ENCODE measurements around the gene MYO18A.

Gene MYO18A

DNA sequence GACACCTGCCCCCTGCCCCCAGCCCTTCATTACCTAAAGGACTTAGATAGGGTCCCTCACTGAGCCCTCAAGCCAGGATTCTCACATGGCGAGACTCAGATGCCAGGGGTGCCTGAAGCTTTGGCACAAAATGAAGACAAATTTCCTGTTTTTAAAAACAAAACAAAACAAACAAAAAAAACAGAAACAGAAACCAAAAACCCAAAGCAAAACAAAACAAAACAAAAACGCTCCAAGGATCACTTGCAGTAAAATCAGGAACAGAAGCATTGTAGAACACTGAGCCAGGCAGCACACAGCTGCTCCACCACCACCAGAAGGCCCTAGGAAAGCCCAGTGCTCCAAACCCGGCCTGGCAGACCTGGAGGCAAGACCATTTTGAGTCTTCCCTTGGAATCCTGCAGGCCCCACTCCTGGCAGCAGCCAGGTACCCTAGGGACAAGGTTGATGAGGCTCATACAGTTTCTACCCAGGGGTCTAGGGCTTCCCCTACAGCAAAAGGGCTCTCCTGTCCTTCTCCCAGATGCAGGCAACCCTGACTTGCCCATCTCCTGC is 20.8 kb downstream of the MYO18A start:
- Histone ChIP-seq H3K27me3 (ENCODE audit: insufficient read depth, low read length, poor library complexity) (no peaks in the 10 kb centered on the region), H2AFZ (ENCODE audit: low read depth, low read length) (no peak overlapping the region), H3K4me2 (ENCODE audit: insufficient read depth, low read length) (no peak overlapping the region), H3K9me3 (ENCODE audit: insufficient read depth, low read length, severe bottlenecking) (no peaks in the 10 kb centered on the region), H3K4me1 (ENCODE audit: insufficient read depth, low read length) (peaks cover 16% of the 10 kb centered on the region), H3K79me2 (ENCODE audit: insufficient read depth, low read length) (no peaks in the 10 kb centered on the region), H3K27ac (ENCODE audit: low read length) (0 out of 2 replicates have a peak overlapping the region, but pooled peaks have one; percentile 35), H3K4me3 (ENCODE audit: low read depth in 1 of 2, low read length in 2 of 2) (no peak overlapping the region), H3K36me3 (ENCODE audit: insufficient read depth, low read length) (no peaks in the 10 kb centered on the region), H3K9ac (ENCODE audit: low read depth, low read length) (no peak overlapping the region), H4K20me1 (ENCODE audit: insufficient read depth, low read length) (no peaks in the 10 kb centered on the region)
- DNase-seq (no peak), ATAC-seq (ENCODE audit: insufficient read depth, low read depth) (no peak)
- no peak for TF ChIP-seq EZH2 (IDR thresholded peaks at IDR 0.05; ENCODE audit: borderline replicate concordance, low read depth, low read length, severe bottlenecking)
- TF ChIP-seq, protein P1, sequence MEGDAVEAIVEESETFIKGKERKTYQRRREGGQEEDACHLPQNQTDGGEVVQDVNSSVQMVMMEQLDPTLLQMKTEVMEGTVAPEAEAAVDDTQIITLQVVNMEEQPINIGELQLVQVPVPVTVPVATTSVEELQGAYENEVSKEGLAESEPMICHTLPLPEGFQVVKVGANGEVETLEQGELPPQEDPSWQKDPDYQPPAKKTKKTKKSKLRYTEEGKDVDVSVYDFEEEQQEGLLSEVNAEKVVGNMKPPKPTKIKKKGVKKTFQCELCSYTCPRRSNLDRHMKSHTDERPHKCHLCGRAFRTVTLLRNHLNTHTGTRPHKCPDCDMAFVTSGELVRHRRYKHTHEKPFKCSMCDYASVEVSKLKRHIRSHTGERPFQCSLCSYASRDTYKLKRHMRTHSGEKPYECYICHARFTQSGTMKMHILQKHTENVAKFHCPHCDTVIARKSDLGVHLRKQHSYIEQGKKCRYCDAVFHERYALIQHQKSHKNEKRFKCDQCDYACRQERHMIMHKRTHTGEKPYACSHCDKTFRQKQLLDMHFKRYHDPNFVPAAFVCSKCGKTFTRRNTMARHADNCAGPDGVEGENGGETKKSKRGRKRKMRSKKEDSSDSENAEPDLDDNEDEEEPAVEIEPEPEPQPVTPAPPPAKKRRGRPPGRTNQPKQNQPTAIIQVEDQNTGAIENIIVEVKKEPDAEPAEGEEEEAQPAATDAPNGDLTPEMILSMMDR (IDR thresholded peaks at IDR 0.05; ENCODE audit: borderline replicate concordance, extremely low read depth, low read length, poor library complexity, severe bottlenecking): no peak

- H3K4me3 ChIP-seq (ENCODE audit: low read depth in 1 of 2, low read length in 2 of 2): no peak overlapping the region
- 0 out of 2 replicates have a peak overlapping the region, but pooled peaks have one; percentile 35 for H3K27ac ChIP-seq (ENCODE audit: low read length)
These were observed 21.5 kb downstream of the MYO18A start for GRCh38 chr17:29158488-29159275.

DNA sequence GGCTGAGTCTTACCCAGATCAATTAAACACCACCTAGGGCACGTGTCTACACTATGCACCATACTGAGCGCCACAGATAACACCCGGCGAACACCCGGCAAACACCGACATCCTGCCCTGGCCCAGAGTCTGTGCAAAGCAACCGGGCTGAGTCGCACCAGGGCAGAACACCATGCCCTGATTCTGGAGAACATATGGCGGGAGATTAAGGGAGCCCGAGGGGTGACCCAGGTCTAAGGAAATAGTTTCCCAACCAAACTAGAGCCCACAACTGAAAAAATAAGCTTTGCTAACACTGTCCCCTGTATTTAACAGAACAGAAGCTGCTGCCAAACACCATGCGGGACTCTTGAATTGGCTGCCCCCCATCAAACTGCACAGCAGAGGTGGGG is 22.1 kb downstream of the MYO18A start:
- no peaks in the 10 kb centered on the region for H3K79me2 ChIP-seq (ENCODE audit: insufficient read depth, low read length)
- no peak overlapping the region for H3K4me3 ChIP-seq (ENCODE audit: low read depth in 1 of 2, low read length in 2 of 2)
- H2AFZ ChIP-seq (ENCODE audit: low read depth, low read length): no peak overlapping the region
- H3K9ac ChIP-seq (ENCODE audit: low read depth, low read length): no peak overlapping the region
- H3K27me3 ChIP-seq (ENCODE audit: insufficient read depth, low read length, poor library complexity): no peaks in the 10 kb centered on the region
- no peak overlapping the region for H3K27ac ChIP-seq (ENCODE audit: low read length)
- no peaks in the 10 kb centered on the region for H3K9me3 ChIP-seq (ENCODE audit: insufficient read depth, low read length, severe bottlenecking)
- no peak for DNase-seq
- H3K4me2 ChIP-seq (ENCODE audit: insufficient read depth, low read length): no peak overlapping the region
- TF ChIP-seq EZH2 (IDR thresholded peaks at IDR 0.05; ENCODE audit: borderline replicate concordance, low read depth, low read length, severe bottlenecking): no peak
- TF ChIP-seq, protein P1 (IDR thresholded peaks at IDR 0.05; ENCODE audit: borderline replicate concordance, extremely low read depth, low read length, poor library complexity, severe bottlenecking): no peak
- H4K20me1 ChIP-seq (ENCODE audit: insufficient read depth, low read length): no peaks in the 10 kb centered on the region
- no peak for ATAC-seq (ENCODE audit: insufficient read depth, low read depth)
- no peaks in the 10 kb centered on the region for H3K36me3 ChIP-seq (ENCODE audit: insufficient read depth, low read length)
- H3K4me1 ChIP-seq (ENCODE audit: insufficient read depth, low read length): peaks cover 22% of the 10 kb centered on the region

More at GRCh38 chr17:29158488-29159275, 21.5 kb downstream of the MYO18A start:
- TF ChIP-seq, protein P1 (IDR thresholded peaks at IDR 0.05; ENCODE audit: borderline replicate concordance, extremely low read depth, low read length, poor library complexity, severe bottlenecking): no peak
- no peak for TF ChIP-seq EZH2 (IDR thresholded peaks at IDR 0.05; ENCODE audit: borderline replicate concordance, low read depth, low read length, severe bottlenecking)
- H3K79me2 ChIP-seq (ENCODE audit: insufficient read depth, low read length): no peaks in the 10 kb centered on the region
- H3K36me3 ChIP-seq (ENCODE audit: insufficient read depth, low read length): no peaks in the 10 kb centered on the region
- no peak overlapping the region for H3K9ac ChIP-seq (ENCODE audit: low read depth, low read length)
- H3K4me1 ChIP-seq (ENCODE audit: insufficient read depth, low read length): peaks cover 22% of the 10 kb centered on the region
- DNase-seq (peak; percentile 19), ATAC-seq (ENCODE audit: insufficient read depth, low read depth) (no peak)
- no peaks in the 10 kb centered on the region for H3K27me3 ChIP-seq (ENCODE audit: insufficient read depth, low read length, poor library complexity)
- H3K4me2 ChIP-seq (ENCODE audit: insufficient read depth, low read length): no peak overlapping the region
- no peaks in the 10 kb centered on the region for H4K20me1 ChIP-seq (ENCODE audit: insufficient read depth, low read length)
- H2AFZ ChIP-seq (ENCODE audit: low read depth, low read length): no peak overlapping the region
- H3K9me3 ChIP-seq (ENCODE audit: insufficient read depth, low read length, severe bottlenecking): no peaks in the 10 kb centered on the region

All from DND-41 (cell line).